CD14-positive monocyte (primary cell): ENCODE measurements around the gene RNASEH2C. TPM values are rescaled to one million over a fixed set of nuclear protein-coding genes. Genes with fewer than 3 reads are reported as not detected.
"Not testable (repeated sequence)": the region's sequence is repeated elsewhere in the genome, so short reads cannot be mapped to it uniquely, and the experiment has no call there.

ENCODE experiments used
- DNase-seq, 3 donors: peaks; one replicate each; pipeline ENCODE4 v3.0.0-alpha.2; 2011 to 2022
- H2AFZ ChIP-seq: 2 replicates; pipeline ENCODE4 v1.6.0; 2012; ENCODE audit warnings: mild to moderate bottlenecking, low read depth, low read length, inconsistent platforms; ENCODE audit not compliant: insufficient read depth, poor library complexity, severe bottlenecking
- H3K27ac ChIP-seq, 2 donors: 1 replicate in 1 of 2; 2 replicates in 1 of 2; pipeline ENCODE4 v1.5.1; 2012 to 2013; ENCODE audit warnings: low read length in 2 of 2, control low read depth in 1 of 2, inconsistent platforms in 1 of 2, low read depth in 1 of 2, mild to moderate bottlenecking in 1 of 2
- H3K27me3 ChIP-seq, 2 donors: one replicate each; pipeline versions ENCODE4 v1.6.0 to v1.6.1; 2011 to 2013; ENCODE audit warnings: low read length in 2 of 2; ENCODE audit not compliant: control insufficient read depth in 2 of 2, insufficient read depth in 2 of 2
- H3K36me3 ChIP-seq, 2 donors: replicated peaks in 1 of 2; 1 replicate in 1 of 2; 2 replicates in 1 of 2; pipeline versions ENCODE4 v1.5.1 to v1.6.1; 2012 to 2013; ENCODE audit warnings: low read length in 2 of 2, control low read depth in 1 of 2, inconsistent platforms in 1 of 2, mild to moderate bottlenecking in 1 of 2; ENCODE audit not compliant: insufficient read depth in 2 of 2, control insufficient read depth in 1 of 2
- H3K4me1 ChIP-seq, 2 donors: 1 replicate in 1 of 2; 2 replicates in 1 of 2; pipeline versions ENCODE4 v1.5.1 to v1.6.1; 2012 to 2013; ENCODE audit warnings: low read length in 2 of 2, control low read depth in 1 of 2, inconsistent platforms in 1 of 2, mild to moderate bottlenecking in 1 of 2, moderate library complexity in 1 of 2; ENCODE audit not compliant: insufficient read depth in 2 of 2, control insufficient read depth in 1 of 2
- H3K4me2 ChIP-seq: replicated peaks from 2 replicates; pipeline ENCODE3; 2012; ENCODE audit warnings: low read length, moderate library complexity, mild to moderate bottlenecking; ENCODE audit not compliant: poor library complexity, severe bottlenecking; ENCODE audit errors: extremely low read depth
- H3K4me3 ChIP-seq, 3 experiments: fragments of 200-600 bp in 1 of 3; sonication (generic) in 1 of 3; replicated peaks in 1 of 3; 1 replicate in 2 of 3; 2 replicates in 1 of 3; pipeline ENCODE4 v1.5.1; 2011 to 2013; ENCODE audit warnings: low read length in 3 of 3, mild to moderate bottlenecking in 3 of 3, control low read depth in 2 of 3, low read depth in 2 of 3, inconsistent platforms in 1 of 3, moderate library complexity in 1 of 3
- H3K79me2 ChIP-seq: 2 replicates; pipeline ENCODE4 v1.6.0; 2012; ENCODE audit warnings: mild to moderate bottlenecking, control low read depth, inconsistent platforms, low read length, moderate library complexity; ENCODE audit not compliant: insufficient read depth
- H3K9ac ChIP-seq: 2 replicates; pipeline ENCODE4 v1.6.0; 2017; ENCODE audit warnings: low read length, mild to moderate bottlenecking; ENCODE audit not compliant: insufficient read depth, poor library complexity, severe bottlenecking
- H3K9me3 ChIP-seq, 2 donors: replicated peaks in 1 of 2; 1 replicate in 1 of 2; 2 replicates in 1 of 2; pipeline versions ENCODE4 v1.5.1 to v1.6.1; 2012 to 2013; ENCODE audit warnings: low read length in 2 of 2, control low read depth in 1 of 2; ENCODE audit not compliant: control insufficient read depth in 1 of 2, insufficient read depth in 1 of 2
- H4K20me1 ChIP-seq: 2 replicates; pipeline ENCODE4 v1.6.0; 2012; ENCODE audit warnings: mild to moderate bottlenecking, low read length, control low read depth, moderate library complexity; ENCODE audit not compliant: insufficient read depth
- H3K27ac Mint-ChIP-seq, 7 donors: one replicate each; pipeline ENCODE4 v1.8.0; 2020; ENCODE audit warnings: mild to moderate bottlenecking in 7 of 7, mixed read lengths in 7 of 7, moderate library complexity in 6 of 7, inconsistent platforms in 2 of 7
- H3K27me3 Mint-ChIP-seq, 3 donors: one replicate each; pipeline ENCODE4 v1.8.0; 2021 to 2022; ENCODE audit warnings: low read depth in 3 of 3, mild to moderate bottlenecking in 3 of 3, mixed read lengths in 3 of 3, moderate library complexity in 3 of 3, inconsistent platforms in 1 of 3
- H3K36me3 Mint-ChIP-seq, 2 donors: one replicate each; pipeline ENCODE4 v1.8.0; 2020; ENCODE audit warnings: mixed read lengths in 2 of 2, inconsistent platforms in 1 of 2, mild to moderate bottlenecking in 1 of 2
- H3K4me1 Mint-ChIP-seq: one replicate; pipeline ENCODE4 v1.8.0; 2020; ENCODE audit warnings: mild to moderate bottlenecking, mixed read lengths
- H3K4me3 Mint-ChIP-seq, 2 donors: one replicate each; pipeline ENCODE4 v1.8.0; 2020; ENCODE audit warnings: mild to moderate bottlenecking in 2 of 2, mixed read lengths in 2 of 2, moderate library complexity in 1 of 2
- H3K9me3 Mint-ChIP-seq, 7 donors: one replicate each; pipeline ENCODE4 v1.8.0; 2020 to 2022; ENCODE audit warnings: mixed read lengths in 7 of 7, mild to moderate bottlenecking in 6 of 7, moderate library complexity in 6 of 7, inconsistent platforms in 2 of 7
- WGBS: methylation state at CpG from one replicate; pipeline ENCODE4 v1.1.5; 2013; ENCODE audit warnings: missing lambda C conversion rate; ENCODE audit not compliant: insufficient coverage; 5-methylcytosine and 5-hydroxymethylcytosine counted together
- intact Hi-C, 2 donors: fragments of 100-400 bp; cut with micrococcal nuclease; formaldehyde crosslinking; loops; one replicate each; pipeline versions ENCODE4 v1.15.0 to v1.15.1; 2023
- polyA plus RNA-seq, 3 donors: library from polyadenylated mRNA; depleted of rRNA in 1 of 3; unstranded in 2 of 3; stranded (reverse) in 1 of 3; fragments of 300-500 nt in 2 of 3; fragments of >200 nt in 1 of 3; fragmentation: Illumina TruSeq in 2 of 3; gene quantifications; 1 replicate in 2 of 3; 2 replicates in 1 of 3; pipeline ENCODE4 v1.2.3, GENCODE V29; 2012 to 2021
- TF ChIP-seq, protein P1 (sequence below): fragments of 200-600 bp; IDR thresholded peaks from one replicate; pipeline ENCODE4 v1.8.0; 2022; ENCODE audit warnings: antibody characterized with exemption, mild to moderate bottlenecking

RNASEH2C gene
- polyA plus RNA-seq, 3 donors, result 33.3 to 131 (median 95.2) TPM

- Histone ChIP-seq H3K27ac (no peak overlapping the region), H3K79me2 (no peaks in the 10 kb centered on the region), H3K9ac (no peak overlapping the region), H3K4me2 (no peak overlapping the region), H4K20me1 (no peaks in the 10 kb centered on the region), H3K4me1 (no peaks in the 10 kb centered on the region), H3K36me3 (no peaks in the 10 kb centered on the region), H3K9me3 (no peaks in the 10 kb centered on the region), H3K27me3 (no peaks in the 10 kb centered on the region), H3K4me3 (no peak overlapping the region), H2AFZ (peak overlapping the region; percentile 3)
- no peak for DNase-seq
- H3K4me3 Mint-ChIP-seq, result no peak overlapping the region
- 100% methylated on average over 2 of the region's 8 CpGs for WGBS
- H3K9me3 Mint-ChIP-seq, result no peaks in the 10 kb centered on the region
- TF ChIP-seq, protein P1, sequence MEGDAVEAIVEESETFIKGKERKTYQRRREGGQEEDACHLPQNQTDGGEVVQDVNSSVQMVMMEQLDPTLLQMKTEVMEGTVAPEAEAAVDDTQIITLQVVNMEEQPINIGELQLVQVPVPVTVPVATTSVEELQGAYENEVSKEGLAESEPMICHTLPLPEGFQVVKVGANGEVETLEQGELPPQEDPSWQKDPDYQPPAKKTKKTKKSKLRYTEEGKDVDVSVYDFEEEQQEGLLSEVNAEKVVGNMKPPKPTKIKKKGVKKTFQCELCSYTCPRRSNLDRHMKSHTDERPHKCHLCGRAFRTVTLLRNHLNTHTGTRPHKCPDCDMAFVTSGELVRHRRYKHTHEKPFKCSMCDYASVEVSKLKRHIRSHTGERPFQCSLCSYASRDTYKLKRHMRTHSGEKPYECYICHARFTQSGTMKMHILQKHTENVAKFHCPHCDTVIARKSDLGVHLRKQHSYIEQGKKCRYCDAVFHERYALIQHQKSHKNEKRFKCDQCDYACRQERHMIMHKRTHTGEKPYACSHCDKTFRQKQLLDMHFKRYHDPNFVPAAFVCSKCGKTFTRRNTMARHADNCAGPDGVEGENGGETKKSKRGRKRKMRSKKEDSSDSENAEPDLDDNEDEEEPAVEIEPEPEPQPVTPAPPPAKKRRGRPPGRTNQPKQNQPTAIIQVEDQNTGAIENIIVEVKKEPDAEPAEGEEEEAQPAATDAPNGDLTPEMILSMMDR, result no peak
- intact Hi-C loops, result no loop called here
- H3K36me3 Mint-ChIP-seq, result no peaks in the 10 kb centered on the region
- peaks cover 0 to 2% (median 2%) of the 10 kb centered on the region in 3 donors for H3K27me3 Mint-ChIP-seq
- no peaks in the 10 kb centered on the region for H3K4me1 Mint-ChIP-seq
- H3K27ac Mint-ChIP-seq, result no peak overlapping the region
These were observed 34.6 kb downstream of the RNASEH2C start for GRCh38 chr11:65685981-65686380.

DNA sequence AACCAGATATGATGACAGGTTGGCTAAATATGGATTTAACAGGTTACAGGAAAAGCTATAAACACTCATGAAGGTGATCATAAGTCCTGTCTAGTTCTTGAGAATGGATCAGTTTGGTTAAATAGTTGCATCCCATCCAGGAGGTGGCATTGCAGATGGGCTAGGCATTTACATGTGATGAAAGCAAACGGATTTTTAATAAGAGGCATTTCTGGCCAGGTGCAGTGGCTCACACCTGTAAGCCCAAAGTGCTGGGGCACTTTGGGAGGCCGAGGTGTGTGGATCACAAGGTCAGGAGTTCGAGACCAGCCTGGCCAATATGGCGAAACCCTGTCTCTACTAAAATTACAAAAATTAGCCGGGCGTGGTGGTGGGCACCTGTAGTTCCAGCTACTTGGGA is 37.1 kb downstream of the RNASEH2C start:
- H3K27me3 Mint-ChIP-seq, H3K4me1 ChIP-seq, H3K9me3 Mint-ChIP-seq, H3K4me2 ChIP-seq, H3K4me3 Mint-ChIP-seq, H3K36me3 ChIP-seq, H3K9ac ChIP-seq, H3K27me3 ChIP-seq, H3K27ac Mint-ChIP-seq, H3K4me1 Mint-ChIP-seq, H4K20me1 ChIP-seq, H3K9me3 ChIP-seq, H3K79me2 ChIP-seq, H3K4me3 ChIP-seq, DNase-seq, H3K36me3 Mint-ChIP-seq, H2AFZ ChIP-seq, intact Hi-C loops, H3K27ac ChIP-seq: not testable (repeated sequence)
- WGBS, result 80% methylated on average over 2 of the region's 6 CpGs
